Measurements from ENCODE around the gene SSBP2.

GRCh38 chr5:81505672-81506071 lies 245.2 kb downstream of the SSBP2 start:
- no peak for TF ChIP-seq RFX5 (IDR thresholded peaks at IDR 0.05; ENCODE audit: borderline replicate concordance, low read depth, low read length)
- no peak for TF ChIP-seq CBX5 (IDR thresholded peaks at IDR 0.05; ENCODE audit: low read depth, low read length)
- TF ChIP-seq YY1 (IDR thresholded peaks at IDR 0.05; ENCODE audit: low read depth, low read length), result no peak
- no peak for TF ChIP-seq CTCF (IDR thresholded peaks at IDR 0.05; ENCODE audit: control extremely low read depth in 1 of 3, insufficient read depth in 1 of 3, low read depth in 1 of 3, low read length in 3 of 3)
